ACC112 (cell line): ENCODE results near the gene NLGN1.

Source experiments
- H2AFZ ChIP-seq: fragments of 200-600 bp; sonication (generic); one replicate; pipeline ENCODE4 v1.6.0; 2017; ENCODE audit warnings: antibody characterized with exemption, low read length; ENCODE audit not compliant: unreplicated experiment
- H3K27ac ChIP-seq: fragments of 200-600 bp; sonication (generic); 2 replicates; pipeline ENCODE4 v1.5.1; 2014; ENCODE audit warnings: low read depth, mild to moderate bottlenecking, antibody characterized with exemption, low read length, moderate library complexity
- H3K27me3 ChIP-seq: fragments of 200-600 bp; sonication (generic); 2 replicates; pipeline ENCODE4 v1.6.1; 2014; ENCODE audit warnings: mild to moderate bottlenecking, antibody characterized with exemption, low read length, moderate library complexity, mixed read lengths; ENCODE audit not compliant: insufficient read depth
- H3K36me3 ChIP-seq: fragments of 200-600 bp; sonication (generic); 2 replicates; pipeline ENCODE4 v1.6.1; 2016; ENCODE audit warnings: mild to moderate bottlenecking, antibody characterized with exemption, low read length, moderate library complexity, mixed read lengths; ENCODE audit not compliant: insufficient read depth
- H3K4me1 ChIP-seq: fragments of 200-600 bp; sonication (generic); one replicate; pipeline ENCODE4 v1.6.1; 2016; ENCODE audit warnings: low read length, mixed read lengths; ENCODE audit not compliant: insufficient read depth, unreplicated experiment, control insufficient read depth
- H3K4me3 ChIP-seq: fragments of 200-600 bp; sonication (generic); 2 replicates; pipeline ENCODE4 v1.5.1; 2014; ENCODE audit warnings: mild to moderate bottlenecking, low read depth, low read length
- H3K79me2 ChIP-seq: fragments of 200-600 bp; sonication (generic); one replicate; pipeline ENCODE4 v1.6.0; 2016; ENCODE audit warnings: low read length; ENCODE audit not compliant: control insufficient read depth, unreplicated experiment, insufficient read depth

The NLGN1 gene

GRCh38 chr3:173676094-173676493 is 278.6 kb downstream of the NLGN1 start:
- Histone ChIP-seq H3K36me3 (no peaks in the 10 kb centered on the region), H3K79me2 (no peaks in the 10 kb centered on the region), H3K27ac (no peak overlapping the region), H3K4me3 (no peak overlapping the region), H3K4me1 (no peaks in the 10 kb centered on the region), H2AFZ (no peak overlapping the region), H3K27me3 (no peaks in the 10 kb centered on the region)

- no peak overlapping the region for H3K27ac ChIP-seq
- no peaks in the 10 kb centered on the region for H3K36me3 ChIP-seq
- no peaks in the 10 kb centered on the region for H3K79me2 ChIP-seq
- H3K4me3 ChIP-seq, result no peak overlapping the region
- no peaks in the 10 kb centered on the region for H3K27me3 ChIP-seq
- no peak overlapping the region for H2AFZ ChIP-seq
- no peaks in the 10 kb centered on the region for H3K4me1 ChIP-seq
These were observed 283.7 kb downstream of the NLGN1 start for GRCh38 chr3:173681188-173681678.

DNA sequence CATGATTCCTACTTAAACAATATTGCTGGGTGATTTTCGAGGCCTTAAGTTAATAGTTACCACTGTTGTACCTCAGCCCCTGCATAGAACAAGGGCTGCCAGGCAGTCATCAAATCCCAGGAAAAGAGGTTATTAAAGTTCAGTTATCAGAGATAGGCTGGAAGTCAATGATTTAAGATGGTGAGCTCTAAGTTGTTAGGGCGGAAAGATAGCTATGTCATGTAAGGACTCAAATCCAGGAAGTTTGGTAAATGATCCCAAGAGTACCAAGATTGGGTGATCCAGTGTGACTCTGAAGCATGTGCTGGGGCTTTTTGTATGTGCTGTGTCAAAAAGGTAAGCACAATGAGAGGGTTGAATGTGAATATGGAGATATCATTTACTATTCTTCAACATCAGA is 287.9 kb downstream of the NLGN1 start:
- no peaks in the 10 kb centered on the region for H3K27me3 ChIP-seq
- no peaks in the 10 kb centered on the region for H3K4me1 ChIP-seq
- H3K4me3 ChIP-seq, result no peak overlapping the region
- H3K36me3 ChIP-seq, result no peaks in the 10 kb centered on the region
- no peak overlapping the region for H3K27ac ChIP-seq
- H2AFZ ChIP-seq, result no peak overlapping the region
- H3K79me2 ChIP-seq, result no peaks in the 10 kb centered on the region

DNA sequence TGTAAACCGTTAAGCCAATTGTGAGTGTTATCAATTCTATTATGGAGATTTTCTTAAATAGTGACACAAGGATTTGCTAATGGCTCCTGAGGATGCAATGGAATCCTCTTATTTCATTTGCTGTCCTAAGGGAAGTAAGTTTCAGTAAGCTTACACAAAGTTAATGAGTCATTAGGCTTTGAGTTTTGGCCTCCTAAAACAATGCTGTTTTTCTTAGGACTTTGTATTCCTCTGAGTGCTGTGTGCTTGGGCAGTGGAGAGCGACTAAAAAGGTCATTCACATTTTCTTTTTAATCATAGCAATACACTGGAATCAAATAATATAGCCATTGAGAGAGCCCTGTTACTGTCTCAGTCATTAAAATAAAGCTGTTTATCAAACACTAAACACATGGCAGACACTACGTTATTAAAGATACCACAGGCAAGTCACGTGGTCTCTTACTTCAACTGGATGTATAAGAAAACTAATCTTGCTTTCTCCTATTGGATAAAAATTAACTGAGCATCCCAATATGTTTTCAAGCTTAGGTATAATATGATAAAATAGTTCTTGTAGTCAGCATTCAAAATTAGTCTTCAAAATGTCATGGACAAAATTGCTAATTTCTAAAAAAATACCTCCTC is 290.8 kb downstream of the NLGN1 start:
- no peak overlapping the region for H3K4me3 ChIP-seq

DNA sequence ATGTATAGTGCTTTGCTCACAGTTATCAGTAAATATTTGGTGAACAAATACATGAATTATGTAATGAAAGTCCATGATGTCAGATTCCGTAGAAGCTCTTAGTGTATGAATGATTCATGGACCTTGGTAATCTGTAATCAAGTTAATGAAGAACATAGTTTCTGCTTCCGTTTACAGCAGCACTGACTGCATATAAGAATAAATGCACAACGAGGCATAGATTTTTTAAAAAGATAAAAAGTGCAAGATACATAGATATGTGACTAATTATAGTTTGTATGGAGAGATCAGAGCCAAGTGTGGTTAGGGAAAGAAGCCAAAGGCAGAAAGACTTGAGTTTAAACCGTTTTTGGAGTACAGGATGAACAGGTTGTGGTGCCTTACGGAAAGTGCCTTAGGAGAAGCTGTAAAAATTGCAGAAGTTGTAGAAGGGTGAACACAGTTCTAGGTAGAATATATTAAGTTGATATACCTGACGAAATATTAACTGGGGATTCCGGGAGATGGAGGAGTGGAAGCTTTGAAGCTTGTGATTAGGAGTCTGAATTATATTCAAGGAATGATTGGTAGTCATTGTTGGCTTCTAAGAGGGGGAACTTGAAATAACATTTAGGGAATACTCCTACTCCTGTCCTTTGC is 293.1 kb downstream of the NLGN1 start:
- Histone ChIP-seq H3K27me3 (no peaks in the 10 kb centered on the region), H3K36me3 (no peaks in the 10 kb centered on the region), H3K4me3 (no peak overlapping the region), H2AFZ (no peak overlapping the region), H3K4me1 (no peaks in the 10 kb centered on the region), H3K79me2 (no peaks in the 10 kb centered on the region), H3K27ac (no peak overlapping the region)

More for the DNA sequence above, 290.8 kb downstream of the NLGN1 start:
- no peaks in the 10 kb centered on the region for H3K27me3 ChIP-seq
- H3K4me1 ChIP-seq, result no peaks in the 10 kb centered on the region
- no peak overlapping the region for H3K27ac ChIP-seq
- no peaks in the 10 kb centered on the region for H3K79me2 ChIP-seq
- no peak overlapping the region for H2AFZ ChIP-seq
- no peaks in the 10 kb centered on the region for H3K36me3 ChIP-seq

GRCh38 chr3:173699353-173699752 is 301.8 kb downstream of the NLGN1 start:
- H3K27ac ChIP-seq, result no peak overlapping the region

DNA sequence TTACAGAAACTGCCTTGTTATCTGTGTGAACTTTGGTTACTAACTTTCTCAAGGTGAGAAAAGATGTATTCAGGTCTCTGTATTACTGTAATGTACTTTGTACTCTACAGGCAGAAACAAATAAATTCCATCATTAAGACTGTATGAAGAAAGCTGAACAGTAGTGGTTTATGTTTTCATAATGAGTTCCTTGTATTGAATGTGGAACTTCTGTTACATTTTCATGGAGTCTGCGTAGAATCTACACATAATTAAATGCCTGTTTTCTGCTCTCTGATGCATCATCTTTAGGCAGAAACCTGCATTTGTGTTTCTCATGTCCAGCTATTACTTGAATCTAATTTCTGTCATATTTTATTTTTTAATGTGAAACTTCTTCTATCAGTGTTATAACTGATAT is 302.8 kb downstream of the NLGN1 start:
- no peak overlapping the region for H2AFZ ChIP-seq

More at GRCh38 chr3:173699353-173699752, 301.8 kb downstream of the NLGN1 start:
- H3K27me3 ChIP-seq, result no peaks in the 10 kb centered on the region
- no peaks in the 10 kb centered on the region for H3K36me3 ChIP-seq
- H3K4me1 ChIP-seq, result no peaks in the 10 kb centered on the region
- H2AFZ ChIP-seq, result no peak overlapping the region
- no peaks in the 10 kb centered on the region for H3K79me2 ChIP-seq
- no peak overlapping the region for H3K4me3 ChIP-seq

DNA sequence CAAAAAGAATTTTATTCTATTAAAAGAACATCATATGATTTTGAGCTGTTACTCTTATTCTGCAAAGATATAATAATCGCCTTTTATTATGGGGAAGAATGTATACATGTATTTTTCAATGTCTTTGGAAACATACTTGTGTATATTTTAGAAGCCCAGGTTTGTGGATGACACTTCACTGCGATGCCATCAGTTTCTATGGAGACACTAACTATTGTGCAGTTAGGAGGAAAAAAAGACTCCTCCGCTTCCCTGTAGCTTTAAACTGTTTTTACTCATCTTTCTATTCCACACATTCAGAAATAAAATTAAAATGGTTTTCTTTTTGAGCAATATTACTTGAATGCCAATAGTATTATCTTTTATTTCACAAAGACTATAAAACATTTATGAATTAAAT is 305.0 kb downstream of the NLGN1 start:
- no peaks in the 10 kb centered on the region for H3K36me3 ChIP-seq
- H3K79me2 ChIP-seq, result no peaks in the 10 kb centered on the region
- H2AFZ ChIP-seq, result no peak overlapping the region
- H3K4me1 ChIP-seq, result no peaks in the 10 kb centered on the region
- H3K27ac ChIP-seq, result no peak overlapping the region
- H3K4me3 ChIP-seq, result no peak overlapping the region
- no peaks in the 10 kb centered on the region for H3K27me3 ChIP-seq

More for the DNA sequence above, 302.8 kb downstream of the NLGN1 start:
- H3K4me3 ChIP-seq, result no peak overlapping the region
- H3K79me2 ChIP-seq, result no peaks in the 10 kb centered on the region
- H3K36me3 ChIP-seq, result no peaks in the 10 kb centered on the region
- H3K27ac ChIP-seq, result no peak overlapping the region
- H3K27me3 ChIP-seq, result no peaks in the 10 kb centered on the region
- no peaks in the 10 kb centered on the region for H3K4me1 ChIP-seq

DNA sequence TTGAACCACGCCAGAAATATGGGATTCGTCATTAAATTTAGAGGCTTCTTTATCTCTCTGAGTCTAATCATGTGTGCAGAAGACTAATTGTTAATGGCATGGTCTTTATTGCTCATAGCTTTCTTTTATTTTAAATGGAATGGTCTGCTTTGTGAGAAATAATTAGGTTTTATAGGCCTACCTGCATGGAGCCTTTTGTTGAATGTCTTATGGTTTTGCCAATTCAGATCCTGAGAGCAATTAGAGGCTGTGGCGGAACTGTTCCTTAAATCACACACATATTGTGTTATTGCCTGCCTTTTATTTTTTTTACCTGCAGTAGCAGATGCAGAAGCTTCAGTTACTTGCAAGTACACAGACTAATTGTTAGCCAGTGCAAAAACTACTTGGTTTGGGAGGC is 306.2 kb downstream of the NLGN1 start:
- no peaks in the 10 kb centered on the region for H3K79me2 ChIP-seq
- no peak overlapping the region for H3K27ac ChIP-seq
- no peaks in the 10 kb centered on the region for H3K36me3 ChIP-seq
- H3K27me3 ChIP-seq, result no peaks in the 10 kb centered on the region
- H2AFZ ChIP-seq, result no peak overlapping the region
- no peak overlapping the region for H3K4me3 ChIP-seq
- H3K4me1 ChIP-seq, result no peaks in the 10 kb centered on the region

GRCh38 chr3:173706630-173707029 is 309.1 kb downstream of the NLGN1 start:
- Histone ChIP-seq H3K36me3 (no peaks in the 10 kb centered on the region), H3K27ac (no peak overlapping the region), H3K4me1 (no peaks in the 10 kb centered on the region), H2AFZ (no peak overlapping the region), H3K27me3 (no peaks in the 10 kb centered on the region), H3K79me2 (no peaks in the 10 kb centered on the region), H3K4me3 (no peak overlapping the region)

- Histone ChIP-seq H3K27ac (no peak overlapping the region), H2AFZ (no peak overlapping the region), H3K27me3 (no peaks in the 10 kb centered on the region), H3K79me2 (no peaks in the 10 kb centered on the region), H3K4me3 (no peak overlapping the region), H3K4me1 (no peaks in the 10 kb centered on the region), H3K36me3 (no peaks in the 10 kb centered on the region)
These were observed 310.6 kb downstream of the NLGN1 start for GRCh38 chr3:173708191-173708590.
